Fibroblast of mammary gland (primary cell): ENCODE measurements around the gene SPATA1.
A peak's percentile ranks its signal among the peaks of the same experiment; 100 is the strongest.

Experiments
- DNase-seq: peaks from one replicate; pipeline ENCODE4 v3.0.0-alpha.2; 2010; ENCODE audit warnings: low read depth
- H3K4me3 ChIP-seq: 2 replicates; pipeline ENCODE4 v1.5.1; 2011; ENCODE audit warnings: low read depth, mild to moderate bottlenecking, low read length, moderate library complexity; ENCODE audit not compliant: control insufficient read depth
- TF ChIP-seq, protein P1 (sequence below): conservative IDR thresholded peaks from 2 replicates; pipeline ENCODE4 v1.5.1; 2011; ENCODE audit warnings: low read depth, low read length, inconsistent platforms; ENCODE audit not compliant: control insufficient read depth, insufficient read depth

SPATA1 gene

GRCh38 chr1:84573481-84573966 is 67.3 kb downstream of the SPATA1 start:
- H3K4me3 ChIP-seq: peak overlapping the region; percentile 71
- TF ChIP-seq, protein P1, sequence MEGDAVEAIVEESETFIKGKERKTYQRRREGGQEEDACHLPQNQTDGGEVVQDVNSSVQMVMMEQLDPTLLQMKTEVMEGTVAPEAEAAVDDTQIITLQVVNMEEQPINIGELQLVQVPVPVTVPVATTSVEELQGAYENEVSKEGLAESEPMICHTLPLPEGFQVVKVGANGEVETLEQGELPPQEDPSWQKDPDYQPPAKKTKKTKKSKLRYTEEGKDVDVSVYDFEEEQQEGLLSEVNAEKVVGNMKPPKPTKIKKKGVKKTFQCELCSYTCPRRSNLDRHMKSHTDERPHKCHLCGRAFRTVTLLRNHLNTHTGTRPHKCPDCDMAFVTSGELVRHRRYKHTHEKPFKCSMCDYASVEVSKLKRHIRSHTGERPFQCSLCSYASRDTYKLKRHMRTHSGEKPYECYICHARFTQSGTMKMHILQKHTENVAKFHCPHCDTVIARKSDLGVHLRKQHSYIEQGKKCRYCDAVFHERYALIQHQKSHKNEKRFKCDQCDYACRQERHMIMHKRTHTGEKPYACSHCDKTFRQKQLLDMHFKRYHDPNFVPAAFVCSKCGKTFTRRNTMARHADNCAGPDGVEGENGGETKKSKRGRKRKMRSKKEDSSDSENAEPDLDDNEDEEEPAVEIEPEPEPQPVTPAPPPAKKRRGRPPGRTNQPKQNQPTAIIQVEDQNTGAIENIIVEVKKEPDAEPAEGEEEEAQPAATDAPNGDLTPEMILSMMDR: no peak
- DNase-seq: peak; percentile 33

DNA sequence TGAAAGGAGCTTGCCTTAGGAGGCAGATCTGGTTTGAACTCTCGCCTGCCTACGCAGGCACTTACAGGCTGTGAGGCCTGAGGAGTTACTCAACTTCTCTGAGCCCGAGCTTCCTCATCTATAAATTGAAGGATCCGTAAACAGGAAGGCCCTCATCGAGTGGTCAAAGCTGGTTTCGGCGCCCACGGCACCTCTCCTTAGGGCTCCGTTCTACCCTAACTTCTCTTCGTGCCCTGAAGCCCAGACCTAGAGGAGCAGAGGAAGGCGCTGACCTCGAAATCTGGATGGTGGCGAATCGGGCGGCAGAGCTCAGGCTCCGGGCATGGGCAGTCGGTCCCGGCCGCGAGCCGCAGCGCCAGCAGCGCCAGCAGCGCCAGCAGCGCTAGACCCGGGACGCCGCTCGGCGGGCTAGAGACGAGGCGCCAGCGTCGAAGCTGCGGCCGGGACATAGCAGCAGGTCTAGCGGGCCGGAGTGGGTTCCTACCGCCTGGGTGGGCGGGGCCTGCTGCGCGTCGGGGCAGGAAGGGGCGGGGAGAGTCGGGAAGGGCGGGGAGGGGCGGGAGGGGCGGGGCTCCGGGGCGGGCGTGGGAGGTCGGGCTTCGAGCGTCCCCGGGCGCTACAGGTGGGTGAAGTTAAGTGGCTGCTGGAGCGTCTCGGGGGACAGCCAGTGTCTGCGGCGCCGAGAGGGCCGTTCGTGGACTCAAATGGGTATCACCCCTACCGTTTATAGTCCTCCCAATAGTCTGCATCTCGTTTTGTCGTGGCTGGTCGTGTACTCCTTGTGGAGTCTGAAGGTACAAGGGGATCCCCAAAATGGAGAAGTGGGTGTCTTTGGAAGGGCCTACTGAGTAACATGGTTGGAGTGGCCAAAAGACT is 68.0 kb downstream of the SPATA1 start, which contains the start of gene CTBS:
TSS of gene CTBS (minus strand) at position 474 of the 876 bp plus-strand sequence. CDS start at position 449, 25 bp downstream.
- TF ChIP-seq, protein P1: no peak
- DNase-seq: peak; percentile 90
- H3K4me3 ChIP-seq: peak within 1 kb of the TSS; percentile 71

- peak overlapping the region; percentile 66 for H3K4me3 ChIP-seq
- no peak for DNase-seq
Measured at GRCh38 chr1:84574936-84575335, 68.8 kb downstream of the SPATA1 start.

GRCh38 chr1:84581648-84582047 is 75.5 kb downstream of the SPATA1 start:
- no peak overlapping the region for H3K4me3 ChIP-seq
- TF ChIP-seq, protein P1: no peak
- no peak for DNase-seq

More at GRCh38 chr1:84574936-84575335, 68.8 kb downstream of the SPATA1 start:
- TF ChIP-seq, protein P1: no peak

GRCh38 chr1:84582802-84583587 is 76.8 kb downstream of the SPATA1 start:
- TF ChIP-seq, protein P1: no peak
- DNase-seq: no peak
- H3K4me3 ChIP-seq: no peak overlapping the region

DNA sequence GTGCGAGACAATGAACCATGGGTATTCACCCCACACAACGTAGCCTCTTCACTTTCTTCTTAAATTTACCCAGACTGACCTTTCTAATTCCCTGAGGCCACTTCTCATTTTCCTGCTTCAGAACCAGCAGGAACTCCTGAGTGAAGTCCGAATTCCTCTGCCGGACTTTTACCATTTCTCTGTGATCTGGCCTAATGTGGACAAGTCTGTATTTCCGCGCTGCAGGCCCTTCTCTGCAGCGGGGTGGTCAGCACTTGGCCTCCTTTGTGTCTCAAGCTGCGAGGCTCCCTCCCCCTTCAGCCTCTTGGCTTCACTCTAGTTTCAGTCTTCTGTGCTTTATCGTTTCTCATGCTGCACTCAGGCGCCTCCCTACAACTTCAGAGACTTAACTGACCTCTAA is 77.5 kb downstream of the SPATA1 start:
- DNase-seq: no peak

More for the DNA sequence above, 77.5 kb downstream of the SPATA1 start:
- TF ChIP-seq, protein P1: no peak
- H3K4me3 ChIP-seq: no peak overlapping the region
